Type B pancreatic cell (in vitro differentiated cells): Measurements from ENCODE around the gene GLYAT. TPM values are rescaled to one million over a fixed set of nuclear protein-coding genes. Genes with fewer than 3 reads are reported as not detected.
A peak's percentile ranks its signal among the peaks of the same experiment; 100 is the strongest.
"Not testable (repeated sequence)": the region's sequence is repeated elsewhere in the genome, so short reads cannot be mapped to it uniquely, and the experiment has no call there.

ENCODE experiments used
- DNase-seq: peaks from one replicate; pipeline ENCODE4 v3.0.0; 2021; ENCODE audit warnings: mixed read lengths; ENCODE audit not compliant: unreplicated experiment; ENCODE audit errors: extremely low spot score
- H3K27ac Mint-ChIP-seq: 2 replicates; pipeline ENCODE4 v1.8.0; 2021; ENCODE audit warnings: mild to moderate bottlenecking, mixed read lengths
- H3K27me3 Mint-ChIP-seq: 2 replicates; pipeline ENCODE4 v1.8.0; 2021; ENCODE audit warnings: mixed read lengths
- H3K36me3 Mint-ChIP-seq: 2 replicates; pipeline ENCODE4 v1.8.0; 2021; ENCODE audit warnings: mixed read lengths
- H3K4me1 Mint-ChIP-seq: one replicate; pipeline ENCODE4 v1.8.0; 2021; ENCODE audit warnings: mixed read lengths; ENCODE audit not compliant: unreplicated experiment
- H3K4me3 Mint-ChIP-seq: 2 replicates; pipeline ENCODE4 v1.8.0; 2021; ENCODE audit warnings: mild to moderate bottlenecking, mixed read lengths
- H3K9me3 Mint-ChIP-seq: 2 replicates; pipeline ENCODE4 v1.8.0; 2021; ENCODE audit warnings: mixed read lengths
- CTCF ChIP-seq: fragments of 200-600 bp; sonication (generic); conservative IDR thresholded peaks from 2 replicates; pipeline ENCODE4 v1.5.0; 2021; ENCODE audit warnings: antibody characterized with exemption, mild to moderate bottlenecking
- total RNA-seq: library from RNA; stranded (reverse); gene quantifications from 2 replicates; pipeline ENCODE4 v1.2.1, GENCODE V29; 2021; ENCODE audit warnings: low replicate concordance

GLYAT gene
- total RNA-seq, 1 donor from 2014 or later: 1.6 TPM

- no peak for DNase-seq
- no peak overlapping the region for H3K4me3 Mint-ChIP-seq
- no peak overlapping the region for H3K27ac Mint-ChIP-seq
- H3K4me1 Mint-ChIP-seq: no peaks in the 10 kb centered on the region
- H3K36me3 Mint-ChIP-seq: no peaks in the 10 kb centered on the region
- no peak for TF ChIP-seq CTCF
- H3K9me3 Mint-ChIP-seq: no peaks in the 10 kb centered on the region
- H3K27me3 Mint-ChIP-seq: no peaks in the 10 kb centered on the region
Measured at GRCh38 chr11:58685973-58686722, 45.6 kb downstream of the GLYAT start.

GRCh38 chr11:58682660-58683059 lies 49.1 kb downstream of the GLYAT start:
- H3K27me3 Mint-ChIP-seq, H3K9me3 Mint-ChIP-seq, H3K4me3 Mint-ChIP-seq, H3K36me3 Mint-ChIP-seq, H3K27ac Mint-ChIP-seq, DNase-seq, H3K4me1 Mint-ChIP-seq: not testable (repeated sequence)

- H3K36me3 Mint-ChIP-seq, H3K4me1 Mint-ChIP-seq, H3K27me3 Mint-ChIP-seq, H3K4me3 Mint-ChIP-seq, DNase-seq, H3K27ac Mint-ChIP-seq, H3K9me3 Mint-ChIP-seq: not testable (repeated sequence)
Measured at GRCh38 chr11:58677536-58677935, 54.2 kb downstream of the GLYAT start.

GRCh38 chr11:58676563-58677135 lies 55.1 kb downstream of the GLYAT start:
- Mint-ChIP-seq H3K4me1 (no peaks in the 10 kb centered on the region), H3K4me3 (no peak overlapping the region), H3K27ac (no peak overlapping the region), H3K36me3 (no peaks in the 10 kb centered on the region), H3K9me3 (no peaks in the 10 kb centered on the region), H3K27me3 (no peaks in the 10 kb centered on the region)
- no peak for TF ChIP-seq CTCF
- DNase-seq: no peak

- no peak overlapping the region for H3K4me3 Mint-ChIP-seq
- H3K9me3 Mint-ChIP-seq: no peaks in the 10 kb centered on the region
- H3K27ac Mint-ChIP-seq: no peak overlapping the region
- no peaks in the 10 kb centered on the region for H3K27me3 Mint-ChIP-seq
- TF ChIP-seq CTCF: peak; percentile 91
- H3K36me3 Mint-ChIP-seq: no peaks in the 10 kb centered on the region
- no peaks in the 10 kb centered on the region for H3K4me1 Mint-ChIP-seq
- DNase-seq: peak; percentile 78
Measured at GRCh38 chr11:58675334-58676155, 56.2 kb downstream of the GLYAT start.

- Mint-ChIP-seq H3K4me3 (no peak overlapping the region), H3K4me1 (no peaks in the 10 kb centered on the region), H3K9me3 (no peaks in the 10 kb centered on the region), H3K36me3 (no peaks in the 10 kb centered on the region), H3K27me3 (no peaks in the 10 kb centered on the region), H3K27ac (no peak overlapping the region)
- DNase-seq: no peak
- no peak for TF ChIP-seq CTCF
Measured at GRCh38 chr11:58674609-58675008, 57.1 kb downstream of the GLYAT start.
